GM19035 (cell line): ENCODE measurements around the gene TNFAIP8L1.

Experiments
- ATAC-seq: cut with Tn5 transposase; IDR thresholded peaks from one replicate; pipeline ENCODE4 v1.9.1; 2021; ENCODE audit not compliant: unreplicated experiment

The TNFAIP8L1 gene

GRCh38 chr19:4699826-4700692 is 60.7 kb downstream of the TNFAIP8L1 start:
- no peak for ATAC-seq

- ATAC-seq, result no peak
These were observed 61.3 kb downstream of the TNFAIP8L1 start for GRCh38 chr19:4700693-4700970.

- no peak for ATAC-seq
These were observed 62.2 kb downstream of the TNFAIP8L1 start for GRCh38 chr19:4701557-4701956.

GRCh38 chr19:4702764-4703163 is 63.4 kb downstream of the TNFAIP8L1 start:
- no peak for ATAC-seq

- no peak for ATAC-seq
These were observed 64.5 kb downstream of the TNFAIP8L1 start for GRCh38 chr19:4703671-4704316.

- ATAC-seq, result no peak
These were observed 65.0 kb downstream of the TNFAIP8L1 start for GRCh38 chr19:4704317-4704673.
